Fibroblast of pulmonary artery (primary cell): ENCODE data around the gene IRS1.
A peak's percentile ranks its signal among the peaks of the same experiment; 100 is the strongest.

ENCODE experiments used
- DNase-seq: peaks from one replicate; pipeline ENCODE4 v3.0.0-alpha.2; 2010; ENCODE audit warnings: low read depth
- H3K4me3 ChIP-seq: replicated peaks from 2 replicates; pipeline ENCODE4 v1.5.1; 2011; ENCODE audit warnings: low read depth, mild to moderate bottlenecking, control low read depth, low read length, moderate library complexity
- CTCF ChIP-seq: IDR thresholded peaks from 2 replicates; pipeline ENCODE4 v1.5.1; 2011; ENCODE audit warnings: mild to moderate bottlenecking, control low read depth, low read length, inconsistent platforms; ENCODE audit errors: missing control alignments

IRS1 gene

GRCh38 chr2:226794751-226795171 is 4.9 kb downstream of the IRS1 start:
- DNase-seq: peak; percentile 74
- peak overlapping the region; percentile 65 for H3K4me3 ChIP-seq
- peak; percentile 7 for TF ChIP-seq CTCF

GRCh38 chr2:226794196-226794661 is 5.4 kb downstream of the IRS1 start:
- TF ChIP-seq CTCF: no peak
- peak; percentile 43 for DNase-seq
- H3K4me3 ChIP-seq: peak overlapping the region; percentile 65

- no peak for TF ChIP-seq CTCF
- peak overlapping the region; percentile 65 for H3K4me3 ChIP-seq
- DNase-seq: no peak
Observed at GRCh38 chr2:226793646-226794045, 6.0 kb downstream of the IRS1 start.

GRCh38 chr2:226792155-226792881 is 7.3 kb downstream of the IRS1 start:
- DNase-seq: peak; percentile 19
- H3K4me3 ChIP-seq: peak overlapping the region; percentile 65
- no peak for TF ChIP-seq CTCF

GRCh38 chr2:226791487-226792081 is 8.0 kb downstream of the IRS1 start:
- peak; percentile 78 for DNase-seq
- TF ChIP-seq CTCF: no peak
- H3K4me3 ChIP-seq: peak overlapping the region; percentile 65

GRCh38 chr2:226791056-226791486 is 8.5 kb downstream of the IRS1 start:
- no peak for TF ChIP-seq CTCF
- H3K4me3 ChIP-seq: peak overlapping the region; percentile 54
- DNase-seq: peak; percentile 72
